WTC11 (cell line): ENCODE data around the gene ARHGAP25.

Experiments
- CREM ChIP-seq: sonication (generic); formaldehyde crosslinking; IDR thresholded peaks from 2 replicates; pipeline ENCODE4 v1.8.1; 2022; ENCODE audit warnings: mild to moderate bottlenecking, missing genetic modification reagents, moderate library complexity
- CTCF ChIP-seq: fragments of 200-600 bp; IDR thresholded peaks from 2 replicates; pipeline ENCODE4 v1.8.0; 2022; ENCODE audit warnings: antibody characterized with exemption
- ESRRA ChIP-seq: sonication (generic); formaldehyde crosslinking; IDR thresholded peaks from 2 replicates; pipeline ENCODE4 v1.8.1; 2022; ENCODE audit warnings: mild to moderate bottlenecking, missing genetic modification reagents, borderline replicate concordance
- GRHL2 ChIP-seq: fragments of 250-450 bp; sonication (Bioruptor Pico); IDR thresholded peaks from 2 replicates; pipeline ENCODE4 v1.8.0; 2022; ENCODE audit warnings: mild to moderate bottlenecking, moderate library complexity; ENCODE audit not compliant: insufficient replicate concordance, severe bottlenecking
- MXD4 ChIP-seq: fragments of 250-450 bp; sonication (Bioruptor Pico); IDR thresholded peaks from 2 replicates; pipeline ENCODE4 v1.8.0; 2021; ENCODE audit warnings: mild to moderate bottlenecking, moderate library complexity, borderline replicate concordance
- NR3C1 ChIP-seq: sonication (generic); formaldehyde crosslinking; conservative IDR thresholded peaks from 2 replicates; pipeline ENCODE4 v1.8.1; 2023; ENCODE audit warnings: low read depth, mild to moderate bottlenecking, missing genetic modification reagents
- ZNF317 ChIP-seq: sonication (generic); formaldehyde crosslinking; IDR thresholded peaks from 2 replicates; pipeline ENCODE4 v1.8.1; 2023; ENCODE audit warnings: low read depth, mild to moderate bottlenecking, moderate library complexity, missing genetic modification reagents, borderline replicate concordance
- ZSCAN18 ChIP-seq: fragments of 250-450 bp; sonication (Bioruptor Pico); IDR thresholded peaks from 2 replicates; pipeline ENCODE4 v2.1.2; 2022; ENCODE audit warnings: mild to moderate bottlenecking, moderate library complexity

- TF ChIP-seq ZSCAN18 (CRISPR knock-in tag) (no peak), ZNF317 (CRISPR knock-in tag) (no peak), CTCF (no peak), CREM (no peak), NR3C1 (CRISPR knock-in tag) (no peak), GRHL2 (no peak), ESRRA (no peak), MXD4 (CRISPR knock-in tag) (no peak)
These were observed 100.2 kb downstream of the ARHGAP25 start for GRCh38 chr2:68834737-68835376.
